ENCODE data around the gene HECTD4.

GRCh38 chr12:112236386-112236785 is 145.8 kb downstream of the HECTD4 start:
- TF ChIP-seq CTCF (IDR thresholded peaks at IDR 0.05) (no peak), POLR2AphosphoS5 (IDR thresholded peaks at IDR 0.05; ENCODE audit: low read depth, low read length) (no peak)

Data from Panc1 (cell line).